Skeletal muscle cell (primary cell): ENCODE results near the gene DNAJC6.

Experiments
- DNase-seq: peaks from one replicate; pipeline ENCODE4 v3.0.0-alpha.2; 2010; ENCODE audit warnings: low read depth
- H3K4me3 ChIP-seq: 2 replicates; pipeline ENCODE4 v1.5.1; 2011; ENCODE audit warnings: low read depth, mild to moderate bottlenecking, control low read depth, low read length, moderate library complexity

Gene DNAJC6

GRCh38 chr1:65421351-65422025 is 112.1 kb downstream of the DNAJC6 start:
- peak overlapping the region; percentile 76 for H3K4me3 ChIP-seq
- no peak for DNase-seq

- DNase-seq, result no peak
These were observed 113.2 kb downstream of the DNAJC6 start for GRCh38 chr1:65422241-65423203.

DNA sequence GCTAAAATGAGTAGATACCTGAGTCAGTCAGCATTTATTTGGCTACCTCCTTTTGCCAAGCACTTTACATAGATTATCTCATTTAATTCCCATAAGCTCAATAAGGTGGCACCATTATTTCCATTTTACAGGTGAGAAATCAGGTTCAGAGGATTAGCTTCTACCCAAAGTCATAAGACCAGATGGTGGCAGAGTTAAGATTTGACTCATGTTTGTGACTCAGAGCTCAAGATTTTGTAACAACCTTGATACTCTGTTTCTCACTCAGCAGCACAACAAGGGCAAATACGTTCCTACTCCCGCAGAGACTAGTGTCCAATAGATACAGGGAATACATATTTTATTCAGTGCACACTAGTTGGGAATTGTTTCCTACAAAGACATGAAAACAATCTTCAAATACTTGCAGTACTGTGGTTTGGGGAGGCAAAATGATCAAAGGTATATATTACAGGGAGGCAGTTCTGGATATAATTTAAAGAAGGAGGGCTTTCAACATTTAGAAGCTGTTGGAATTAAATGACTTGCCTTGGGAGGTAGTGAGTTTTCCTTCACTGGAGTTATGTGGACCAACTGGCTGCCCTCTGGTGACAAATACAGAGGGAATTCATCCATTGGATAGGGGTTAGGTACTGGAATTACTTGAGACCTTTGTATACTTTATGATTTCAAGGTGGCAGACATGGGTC is 114.7 kb downstream of the DNAJC6 start:
- no peak overlapping the region for H3K4me3 ChIP-seq
- DNase-seq, result peak; percentile 74

More at GRCh38 chr1:65422241-65423203, 113.2 kb downstream of the DNAJC6 start:
- H3K4me3 ChIP-seq, result peak overlapping the region; percentile 76

- H3K4me3 ChIP-seq, result no peak overlapping the region
- no peak for DNase-seq
These were observed 115.2 kb downstream of the DNAJC6 start for GRCh38 chr1:65424573-65424889.

DNA sequence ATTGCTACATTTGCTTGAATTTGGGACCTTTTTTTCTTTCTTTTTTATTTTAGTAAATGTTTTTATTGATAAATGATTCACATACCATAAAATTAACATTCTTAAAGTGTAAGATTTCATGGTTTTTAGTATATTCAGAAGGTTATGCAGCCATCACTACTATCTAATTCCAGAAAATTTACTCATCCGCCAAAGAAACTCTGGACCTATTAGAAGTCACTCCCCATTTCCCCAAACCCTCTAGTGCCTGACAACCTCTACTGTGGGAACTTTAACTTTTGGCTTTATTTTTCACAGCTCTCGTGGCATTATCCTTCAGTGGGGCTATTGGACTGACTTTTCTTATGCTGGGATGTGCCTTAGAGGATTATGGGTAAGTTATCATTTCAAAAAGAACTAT is 115.7 kb downstream of the DNAJC6 start:
- DNase-seq, result no peak
- no peak overlapping the region for H3K4me3 ChIP-seq

- peak; percentile 55 for DNase-seq
- H3K4me3 ChIP-seq, result no peak overlapping the region
These were observed 116.4 kb downstream of the DNAJC6 start for GRCh38 chr1:65425697-65426096.

- no peak for DNase-seq
- H3K4me3 ChIP-seq, result no peak overlapping the region
These were observed 119.7 kb downstream of the DNAJC6 start for GRCh38 chr1:65429078-65429477.

DNA sequence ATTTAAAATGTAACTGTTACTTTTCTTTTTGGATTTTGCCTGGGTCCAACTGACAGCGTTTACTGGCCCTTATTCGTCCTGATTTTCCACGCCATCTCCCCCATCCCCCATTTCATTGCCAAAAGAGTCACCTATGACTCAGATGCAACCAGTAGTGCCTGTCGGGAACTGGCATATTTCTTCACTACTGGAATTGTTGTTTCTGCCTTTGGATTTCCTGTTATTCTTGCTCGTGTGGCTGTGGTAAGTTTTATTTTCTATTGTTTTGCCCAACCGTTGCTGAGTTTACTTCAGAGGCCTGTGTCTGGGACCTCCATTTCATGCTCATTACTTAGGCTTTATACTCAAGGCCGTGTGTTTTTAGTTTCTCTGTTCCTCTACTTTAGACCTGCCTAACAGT is 120.5 kb downstream of the DNAJC6 start:
- peak overlapping the region; percentile 5 for H3K4me3 ChIP-seq
- DNase-seq, result peak; percentile 62

- DNase-seq, result no peak
- H3K4me3 ChIP-seq, result no peak overlapping the region
These were observed 121.9 kb downstream of the DNAJC6 start for GRCh38 chr1:65431111-65431705.

DNA sequence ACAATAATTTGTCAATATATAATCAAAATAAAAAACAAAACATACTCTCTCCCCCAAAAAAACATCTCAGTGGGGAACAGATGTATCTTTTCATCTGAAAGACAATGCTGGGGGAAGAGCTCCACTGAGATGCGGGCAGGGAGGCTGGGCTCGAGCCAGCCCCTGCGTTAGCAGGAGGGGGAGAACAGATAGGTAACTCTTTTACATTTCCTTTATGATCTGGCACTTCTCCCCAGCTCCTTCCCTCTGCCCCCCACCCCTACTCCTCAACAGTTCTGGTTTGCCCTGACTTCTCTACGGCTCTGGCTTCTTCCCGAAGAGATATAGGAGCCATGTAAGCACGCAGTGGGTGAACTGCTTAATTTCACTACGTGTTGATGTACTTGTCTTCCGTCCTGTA is 123.6 kb downstream of the DNAJC6 start:
- DNase-seq, result no peak
- H3K4me3 ChIP-seq, result no peak overlapping the region

GRCh38 chr1:65434255-65434654 is 124.9 kb downstream of the DNAJC6 start:
- no peak for DNase-seq
- H3K4me3 ChIP-seq, result no peak overlapping the region

- DNase-seq, result no peak
- no peak overlapping the region for H3K4me3 ChIP-seq
These were observed 125.4 kb downstream of the DNAJC6 start for GRCh38 chr1:65434760-65435159.

DNA sequence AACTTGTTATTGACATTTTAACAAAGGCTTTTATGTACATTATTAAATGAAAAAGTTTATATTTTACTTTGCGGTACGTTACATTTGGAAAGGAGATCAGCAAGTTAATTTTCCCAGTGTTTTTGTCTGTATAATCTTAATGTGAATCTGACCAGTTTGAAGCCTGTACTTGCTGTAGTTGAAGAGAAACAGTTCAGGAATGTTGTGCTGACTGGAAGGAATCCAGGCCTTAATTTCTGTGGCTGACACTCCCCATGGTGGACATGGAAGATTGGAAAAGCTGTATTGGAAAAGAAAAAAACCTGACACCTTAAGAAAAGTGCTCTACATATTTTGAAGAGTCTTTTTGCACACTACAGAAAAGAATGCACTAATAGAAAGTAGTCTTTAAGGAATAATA is 126.6 kb downstream of the DNAJC6 start:
- no peak for DNase-seq
- H3K4me3 ChIP-seq, result no peak overlapping the region

- H3K4me3 ChIP-seq, result no peak overlapping the region
- no peak for DNase-seq
These were observed 128.3 kb downstream of the DNAJC6 start for GRCh38 chr1:65437616-65438015.

DNA sequence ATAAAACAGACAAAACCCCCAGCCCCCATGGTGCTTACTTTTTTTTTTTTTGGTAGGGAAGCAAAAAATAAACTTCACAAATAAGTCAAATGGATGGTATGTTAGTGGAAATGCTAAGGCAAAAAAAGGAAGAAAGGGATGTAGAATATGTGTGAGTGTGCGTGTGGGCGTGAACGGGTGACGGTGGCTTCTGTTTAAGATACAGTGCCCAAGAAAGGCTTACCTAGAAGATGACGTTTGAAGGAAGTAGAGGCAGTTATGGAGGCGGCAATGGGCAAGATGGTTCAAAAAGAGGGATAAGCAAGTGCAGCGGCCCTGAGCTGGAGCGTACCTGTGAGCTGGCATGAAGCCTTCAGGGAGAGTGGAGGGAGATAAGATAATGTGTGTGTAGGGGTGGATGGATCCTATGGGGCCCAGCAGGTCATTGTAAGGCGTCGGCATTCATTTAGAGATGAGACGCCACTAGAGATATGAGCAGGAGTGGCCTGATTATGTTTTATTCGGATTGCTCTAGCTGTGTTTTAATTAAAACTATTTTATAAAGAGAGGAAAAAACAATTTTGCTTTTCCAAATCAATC is 131.1 kb downstream of the DNAJC6 start:
- H3K4me3 ChIP-seq, result no peak overlapping the region
- DNase-seq, result no peak

DNA sequence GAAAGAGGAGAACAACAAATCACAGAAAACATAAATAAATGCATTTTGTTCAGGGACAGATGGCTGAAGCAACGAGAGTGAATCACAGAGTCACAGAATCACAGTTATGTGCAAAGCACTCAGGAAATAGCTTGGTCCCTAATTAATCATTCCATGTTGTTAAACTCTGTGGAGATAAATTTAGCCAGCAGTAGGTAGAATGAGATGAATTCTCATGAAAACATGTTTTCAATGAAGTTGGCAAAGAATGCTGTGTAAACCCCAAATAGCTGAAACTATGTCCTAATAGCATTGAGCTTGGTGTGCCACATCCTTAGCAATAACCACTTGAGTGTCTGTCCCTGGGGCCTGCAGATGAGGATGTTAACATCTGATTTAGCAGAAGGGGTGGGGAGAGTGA is 131.6 kb downstream of the DNAJC6 start:
- no peak overlapping the region for H3K4me3 ChIP-seq
- DNase-seq, result no peak

DNA sequence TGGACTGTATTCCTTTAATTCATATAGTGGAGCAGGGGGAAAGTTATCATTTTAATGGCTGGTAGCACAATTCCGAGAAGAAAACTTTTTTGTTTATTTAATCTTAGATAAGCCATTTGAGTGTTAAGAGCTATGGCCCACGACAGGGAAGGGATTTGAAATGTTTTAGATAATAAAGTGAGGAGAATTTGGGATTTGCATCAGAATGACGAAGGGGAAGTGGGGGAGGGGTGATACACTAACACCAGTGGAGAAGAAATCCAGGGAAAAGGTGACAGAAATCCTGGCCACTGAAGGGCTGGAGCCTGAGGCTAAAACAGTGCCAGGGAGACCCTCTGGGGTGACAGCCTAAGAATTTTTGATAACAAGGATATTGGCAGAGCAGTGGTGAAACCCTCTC is 132.1 kb downstream of the DNAJC6 start:
- no peak overlapping the region for H3K4me3 ChIP-seq
- no peak for DNase-seq

DNA sequence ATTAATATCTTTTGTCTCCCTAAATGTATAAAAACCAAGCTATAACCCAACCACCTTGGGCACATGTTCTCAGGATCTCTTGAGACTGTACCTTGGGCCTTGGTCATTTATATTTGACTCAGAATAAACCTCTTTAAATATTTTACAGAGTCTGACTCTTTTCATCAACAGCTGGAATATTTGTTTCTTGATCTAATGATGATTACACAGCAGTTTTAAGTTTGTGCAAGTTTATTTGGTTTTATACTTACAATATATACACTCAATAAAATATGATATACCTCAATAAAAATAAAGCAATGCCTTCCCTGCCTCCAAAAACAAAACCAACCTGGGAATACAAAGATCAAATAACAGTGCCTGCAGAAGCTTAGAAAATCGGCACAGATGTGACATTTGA is 133.1 kb downstream of the DNAJC6 start:
- DNase-seq, result no peak
- H3K4me3 ChIP-seq, result no peak overlapping the region

DNA sequence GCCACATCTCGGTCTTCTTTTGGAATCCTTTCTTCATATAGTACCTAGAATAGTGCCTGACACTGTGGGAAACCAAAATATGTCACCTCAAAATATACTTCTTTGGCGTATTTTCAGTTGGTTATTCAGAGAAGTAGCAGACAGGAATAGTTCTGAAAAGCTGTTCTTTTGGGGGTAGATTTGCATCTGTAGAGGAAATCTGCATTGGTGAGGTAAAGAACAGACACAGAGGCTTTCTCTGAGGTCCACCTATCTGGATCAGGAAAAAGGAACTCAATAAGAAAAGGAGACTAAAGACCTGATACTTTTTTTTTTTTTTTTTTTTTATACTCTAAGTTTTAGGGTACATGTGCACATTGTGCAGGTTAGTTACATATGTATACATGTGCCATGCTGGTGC is 134.3 kb downstream of the DNAJC6 start:
- no peak overlapping the region for H3K4me3 ChIP-seq
- DNase-seq, result no peak
